GM19238 (cell line): ENCODE measurements around the gene TST.

Source experiments
- DNase-seq: peaks from one replicate; pipeline ENCODE4 v3.0.0; 2011; ENCODE audit warnings: low spot score; ENCODE audit not compliant: insufficient read length

The TST gene

GRCh38 chr22:37053310-37054055 is 34.2 kb upstream of the TST start:
- no peak for DNase-seq

GRCh38 chr22:37052386-37053309 is 33.4 kb upstream of the TST start:
- DNase-seq = no peak

- peak; percentile 98 for DNase-seq
Observed at GRCh38 chr22:37051391-37052385, 32.4 kb upstream of the TST start, which contains the start of gene KCTD17. Gene KCTD17, plus strand, starts transcription at chr22:37051742. Its CDS starts 19 bp downstream, at chr22:37051761.

DNA sequence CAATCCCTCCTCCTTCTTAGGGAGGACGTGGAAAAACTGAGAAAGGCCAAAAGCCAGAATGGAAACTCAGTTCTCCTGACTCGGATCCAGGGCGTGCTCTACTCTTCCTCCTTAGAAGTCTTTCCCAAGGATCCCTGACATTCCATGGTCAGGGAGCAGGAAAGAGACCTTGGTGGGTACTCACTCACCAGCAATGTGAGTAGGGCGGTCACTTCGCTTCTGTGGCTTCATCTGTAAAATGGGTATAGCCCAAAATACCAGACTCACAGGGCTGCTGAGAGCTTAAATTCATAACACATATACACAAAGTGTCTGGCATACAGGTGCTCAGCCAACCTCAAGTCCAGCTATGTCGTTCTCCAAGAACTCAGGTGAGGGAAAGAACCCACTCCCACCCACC is 31.7 kb upstream of the TST start:
- no peak for DNase-seq

DNA sequence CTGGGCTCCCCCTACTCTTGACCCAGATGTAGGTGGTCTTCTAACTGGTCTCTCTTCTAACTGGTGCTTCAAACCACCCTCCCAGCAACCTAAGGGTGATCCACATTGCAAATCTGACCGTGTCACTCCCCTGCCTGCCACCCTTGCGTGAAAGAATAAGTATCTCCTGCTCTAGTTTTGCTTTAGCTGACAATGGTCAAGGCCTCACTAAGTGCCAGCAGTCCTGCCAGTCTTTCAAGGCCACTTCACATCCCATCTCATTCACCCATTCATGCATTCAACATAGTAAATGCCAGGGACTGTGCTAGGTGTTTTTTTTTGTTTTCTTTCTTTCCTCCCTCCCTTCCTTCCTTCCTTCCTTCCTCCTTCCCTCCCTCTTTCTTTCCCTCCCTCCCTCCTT is 30.0 kb upstream of the TST start:
- DNase-seq = no peak

- no peak for DNase-seq
Observed at GRCh38 chr22:37048133-37048532, 28.9 kb upstream of the TST start.

DNA sequence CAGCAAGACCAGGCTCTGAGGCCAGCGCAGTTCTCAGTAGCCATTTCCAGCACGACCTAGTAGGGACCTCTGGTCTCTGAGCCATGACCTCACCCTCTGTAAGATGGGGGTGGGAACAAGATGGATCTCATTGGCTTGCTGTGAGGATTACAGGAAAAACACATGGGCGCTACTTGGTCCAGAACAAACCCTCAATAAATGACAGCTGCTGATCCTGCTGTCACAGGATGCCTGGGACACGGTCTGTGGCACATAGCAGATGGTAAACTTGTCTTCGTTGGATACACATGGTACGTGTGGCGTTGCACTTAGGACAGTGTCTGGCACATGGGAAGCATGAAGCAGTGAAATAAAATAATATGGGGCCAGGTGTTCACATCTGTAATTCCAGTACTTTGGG is 27.8 kb upstream of the TST start:
- no peak for DNase-seq

GRCh38 chr22:37046589-37046988 is 27.3 kb upstream of the TST start:
- no peak for DNase-seq

GRCh38 chr22:37045958-37046357 is 26.7 kb upstream of the TST start:
- DNase-seq = no peak

GRCh38 chr22:37044634-37045625 is 25.7 kb upstream of the TST start:
- DNase-seq = no peak

DNA sequence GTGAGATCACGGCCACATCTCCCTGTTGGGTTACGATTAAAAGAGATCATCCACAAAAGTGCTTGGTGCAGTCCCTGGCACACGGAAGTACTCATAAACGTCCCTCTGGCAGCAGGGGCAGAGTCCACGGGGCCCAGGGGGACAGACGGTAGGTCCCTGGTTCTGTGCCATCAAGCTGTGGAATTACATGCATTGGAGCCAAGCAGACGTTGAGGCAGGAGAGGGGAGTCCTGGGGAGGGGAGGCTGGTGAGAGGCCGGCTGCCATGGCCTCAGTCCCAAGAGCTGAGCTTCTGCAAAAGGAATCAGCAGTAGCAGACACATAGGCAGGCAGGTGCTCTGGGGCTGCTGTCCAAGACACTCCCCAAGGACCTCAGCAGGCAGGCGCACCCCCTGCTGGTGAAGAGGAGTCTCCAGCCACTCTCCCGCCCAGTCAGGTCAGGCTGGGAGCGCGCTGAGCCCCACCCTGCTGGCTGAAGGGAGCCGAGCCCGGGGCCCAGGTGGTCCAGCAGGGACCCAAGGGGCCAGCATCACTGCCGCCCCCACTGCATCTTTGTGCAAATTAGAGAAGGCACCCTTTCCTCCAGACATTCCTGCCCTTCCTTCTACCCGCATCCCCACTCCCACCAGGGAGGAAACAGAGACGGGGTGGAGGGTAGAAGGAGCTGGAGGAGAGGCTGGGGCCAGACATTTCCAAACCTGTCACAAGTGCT is 24.7 kb upstream of the TST start:
- DNase-seq = peak; percentile 92

GRCh38 chr22:37043209-37043827 is 24.1 kb upstream of the TST start:
- DNase-seq = no peak

DNA sequence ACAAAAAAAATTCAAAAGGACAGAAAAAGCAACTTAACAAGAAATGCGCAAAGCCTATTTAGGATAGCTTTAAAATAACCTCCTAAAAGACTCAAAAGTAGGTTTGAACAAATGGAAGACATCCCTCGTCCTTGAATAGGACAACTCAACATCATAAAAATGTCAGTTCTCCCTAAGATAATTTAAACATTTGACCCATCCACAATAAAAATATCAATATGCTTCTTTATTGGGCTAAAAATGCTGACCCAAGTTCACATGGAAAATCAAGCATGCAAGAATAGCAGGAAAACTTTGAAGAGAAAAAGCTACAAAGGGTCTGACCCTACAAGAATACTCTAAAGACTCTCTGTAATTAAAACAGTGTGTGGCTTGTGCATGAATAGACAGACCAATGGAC is 20.2 kb upstream of the TST start:
- no peak for DNase-seq

DNA sequence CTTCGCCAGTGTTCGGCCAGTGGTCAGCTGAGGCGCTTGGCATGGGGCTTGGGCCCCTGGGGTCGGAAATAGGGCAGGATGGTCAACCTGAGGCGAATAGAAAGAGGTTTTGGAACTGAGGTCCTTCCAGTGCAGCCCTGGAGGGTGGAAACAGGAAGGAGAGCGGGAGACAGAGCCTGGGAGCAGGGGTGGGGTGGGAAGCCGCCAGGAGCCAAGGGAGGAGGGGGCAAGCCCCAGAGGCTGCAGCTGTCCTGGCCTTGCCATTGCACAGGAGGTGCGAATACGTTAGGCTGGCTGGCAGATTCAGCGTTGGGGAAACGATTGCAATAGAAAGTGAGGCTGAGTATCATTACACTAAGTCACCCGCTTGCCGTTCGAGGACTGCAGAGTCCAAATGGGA is 18.4 kb upstream of the TST start:
- no peak for DNase-seq

DNA sequence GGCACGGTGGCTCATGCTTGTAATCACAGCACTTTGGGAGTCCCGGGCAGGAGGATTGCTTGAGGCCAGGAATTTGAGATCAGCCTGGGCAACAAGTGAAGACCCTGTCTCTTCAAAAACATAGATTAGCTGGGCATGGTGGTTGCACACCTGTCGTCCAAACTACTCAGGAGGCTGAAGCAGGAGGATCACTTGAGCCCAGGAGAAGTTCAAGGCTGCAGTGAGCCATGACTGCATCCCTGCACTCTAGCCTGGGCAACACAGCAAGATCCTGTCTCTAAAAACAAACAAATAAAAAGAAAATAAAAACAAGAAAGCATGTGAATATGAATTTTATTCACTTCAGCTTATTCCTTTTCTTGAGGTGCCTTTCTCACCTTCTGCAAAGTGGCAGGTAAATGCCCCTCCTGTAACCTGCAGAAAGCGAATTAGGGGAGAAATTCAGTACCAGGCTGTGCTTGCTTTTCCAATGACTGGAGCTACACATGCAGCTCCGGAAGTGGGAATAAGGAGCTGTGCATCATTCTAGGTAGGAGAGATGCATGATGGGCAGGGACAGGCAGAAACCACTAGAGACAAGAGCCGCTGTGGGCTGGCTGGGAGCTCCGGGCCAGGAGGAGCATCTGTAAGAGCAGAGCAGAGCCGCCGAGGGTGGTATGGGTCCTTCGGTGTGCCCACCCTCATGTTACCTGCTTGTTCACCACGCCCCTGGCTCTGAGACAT is 17.6 kb upstream of the TST start:
- no peak for DNase-seq

- no peak for DNase-seq
Observed at GRCh38 chr22:37033605-37034430, 14.6 kb upstream of the TST start.
